Left ventricle myocardium superior (tissue), 1 donor: ENCODE data around the gene CCDC92. TPM values are rescaled to one million over a fixed set of nuclear protein-coding genes. Genes with fewer than 3 reads are reported as not detected.
A peak's percentile ranks its signal among the peaks of the same experiment; 100 is the strongest.

ENCODE experiments used
- ATAC-seq: fragments of 200-7000 bp; cut with Tn5 transposase; one replicate; pipeline ENCODE4 v1.9.1; 2020; ENCODE audit warnings: mild to moderate bottlenecking, moderate library complexity
- DNase-seq: peaks from one replicate; pipeline ENCODE4 v3.0.0-alpha.2; 2020
- intact Hi-C: fragments of 100-400 bp; cut with micrococcal nuclease; formaldehyde crosslinking; loops from one replicate; pipeline ENCODE4 v1.11.0; 2022
- total RNA-seq: library from RNA; stranded (reverse); fragmentation: NEBNext Ultra II Directional; extraction: Animal tissue kit (Norgen Biotek cat#: 25700); gene quantifications from one replicate; pipeline ENCODE4 v1.2.1, GENCODE V29; 2021
- donor health status: DM: no; HTN: yes; CAD: no; lungs with severe emphysema.

CCDC92 gene
- total RNA-seq, 1 donor from 2014 or later, result 54.0 TPM

- no peak for ATAC-seq
- no peak for DNase-seq
- intact Hi-C loops, result loop anchor here (10.0 kb wide), 1 partner anchor 84 kb away; no protein-coding TSS in a partner anchor
Measured at GRCh38 chr12:123900871-123901376, 71.7 kb downstream of the CCDC92 start.

GRCh38 chr12:123899368-123899767 lies 73.3 kb downstream of the CCDC92 start:
- intact Hi-C loops, result no loop called here
- DNase-seq (no peak), ATAC-seq (peak; percentile 84)

GRCh38 chr12:123898673-123899072 lies 74.0 kb downstream of the CCDC92 start:
- ATAC-seq (no peak), DNase-seq (no peak)
- intact Hi-C loops, result no loop called here

GRCh38 chr12:123897221-123897620 lies 75.4 kb downstream of the CCDC92 start:
- ATAC-seq (no peak), DNase-seq (no peak)
- intact Hi-C loops, result no loop called here

- DNase-seq, result no peak
- no peak for ATAC-seq
Measured at GRCh38 chr12:123896767-123897166, 75.9 kb downstream of the CCDC92 start.

GRCh38 chr12:123895451-123895850 lies 77.2 kb downstream of the CCDC92 start:
- intact Hi-C loops, result no loop called here
- ATAC-seq (no peak), DNase-seq (no peak)

More at GRCh38 chr12:123896767-123897166, 75.9 kb downstream of the CCDC92 start:
- intact Hi-C loops, result no loop called here

- DNase-seq (no peak), ATAC-seq (no peak)
- intact Hi-C loops, result no loop called here
Measured at GRCh38 chr12:123894823-123895345, 77.7 kb downstream of the CCDC92 start.

- no peak for DNase-seq
- ATAC-seq, result no peak
- intact Hi-C loops, result no loop called here
Measured at GRCh38 chr12:123893276-123893675, 79.4 kb downstream of the CCDC92 start.

- DNase-seq (no peak), ATAC-seq (no peak)
Measured at GRCh38 chr12:123892853-123893252, 79.8 kb downstream of the CCDC92 start.

GRCh38 chr12:123892180-123892559 lies 80.5 kb downstream of the CCDC92 start:
- DNase-seq (no peak), ATAC-seq (no peak)
- intact Hi-C loops, result no loop called here

More at GRCh38 chr12:123892853-123893252, 79.8 kb downstream of the CCDC92 start:
- intact Hi-C loops, result no loop called here

GRCh38 chr12:123891516-123892179 lies 81.0 kb downstream of the CCDC92 start:
- DNase-seq (no peak), ATAC-seq (no peak)
- intact Hi-C loops, result no loop called here

GRCh38 chr12:123891011-123891410 lies 81.6 kb downstream of the CCDC92 start:
- ATAC-seq (no peak), DNase-seq (no peak)
- intact Hi-C loops, result no loop called here

GRCh38 chr12:123890536-123890902 lies 82.1 kb downstream of the CCDC92 start:
- intact Hi-C loops, result no loop called here
- ATAC-seq (no peak), DNase-seq (no peak)

GRCh38 chr12:123889848-123890535 lies 82.6 kb downstream of the CCDC92 start:
- DNase-seq, result no peak
- no peak for ATAC-seq
- intact Hi-C loops, result no loop called here

- intact Hi-C loops, result no loop called here
- ATAC-seq (no peak), DNase-seq (no peak)
Measured at GRCh38 chr12:123888989-123889388, 83.6 kb downstream of the CCDC92 start.

GRCh38 chr12:123886931-123887582 lies 85.6 kb downstream of the CCDC92 start:
- DNase-seq (no peak), ATAC-seq (no peak)
- intact Hi-C loops, result no loop called here

GRCh38 chr12:123886258-123886657 lies 86.4 kb downstream of the CCDC92 start:
- no peak for ATAC-seq
- DNase-seq, result no peak
- intact Hi-C loops, result no loop called here
